Stimulated activated CD4-positive, alpha-beta T cell treated with anti-CD3 and anti-CD28 coated beads, Interleukin-12 subunit alpha, Interleukin-12 subunit beta, amount 100 ng/mL, for 4 hours (primary cell): ENCODE results near the gene ASTN2.

ENCODE experiments used
- DNase-seq: peaks from one replicate; pipeline ENCODE4 v3.0.0-alpha.2; 2020

ASTN2 gene

DNA sequence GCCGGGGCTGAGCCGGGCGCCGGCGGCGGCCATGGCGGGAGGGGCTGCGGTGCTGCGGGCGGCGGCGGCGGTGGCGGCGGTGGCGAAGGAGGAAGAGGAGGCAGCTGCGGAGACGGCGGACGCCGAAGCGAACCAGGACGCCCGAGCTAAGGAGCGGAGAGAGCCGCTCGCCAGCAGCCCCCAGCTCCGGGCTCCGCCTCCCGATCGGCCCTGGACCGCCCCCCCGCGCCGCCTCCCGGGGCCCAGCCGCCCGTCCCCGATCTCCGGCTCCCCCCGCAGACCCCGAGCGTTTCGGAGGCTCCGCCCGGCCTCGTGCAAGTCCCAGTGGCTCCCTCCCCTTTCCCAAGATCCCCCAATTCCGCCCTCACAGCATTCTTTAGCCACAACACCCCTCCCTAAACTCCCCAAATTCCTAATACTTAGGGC is at the start of gene ASTN2:
Gene ASTN2, minus strand, starts transcription at position 152 of the 426 bp plus-strand sequence. Its CDS starts 119 bp downstream, at position 33.
- no peak for DNase-seq

DNA sequence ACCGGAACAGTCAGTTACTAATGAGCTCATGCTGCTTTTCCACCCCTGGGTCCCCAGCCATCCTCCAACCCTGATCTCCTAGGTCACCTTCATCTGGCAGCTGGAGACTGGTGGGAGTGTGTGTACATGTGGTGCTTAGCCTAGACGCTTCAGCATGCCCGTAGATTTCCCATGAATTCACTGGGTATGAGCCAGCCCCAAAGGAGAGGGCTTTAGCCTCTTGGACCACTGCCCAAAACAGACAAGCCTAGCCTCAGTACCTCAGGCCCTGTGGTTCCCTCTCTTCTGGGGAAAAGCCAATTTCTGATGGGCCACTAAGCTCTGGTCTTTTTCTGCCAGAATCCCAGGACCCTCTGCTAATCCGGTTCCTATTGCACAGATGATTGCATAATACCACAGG is 48.0 kb upstream of the ASTN2 start:
- DNase-seq = no peak

- DNase-seq = no peak
These were observed 46.5 kb upstream of the ASTN2 start for GRCh38 chr9:117461386-117461785.

DNA sequence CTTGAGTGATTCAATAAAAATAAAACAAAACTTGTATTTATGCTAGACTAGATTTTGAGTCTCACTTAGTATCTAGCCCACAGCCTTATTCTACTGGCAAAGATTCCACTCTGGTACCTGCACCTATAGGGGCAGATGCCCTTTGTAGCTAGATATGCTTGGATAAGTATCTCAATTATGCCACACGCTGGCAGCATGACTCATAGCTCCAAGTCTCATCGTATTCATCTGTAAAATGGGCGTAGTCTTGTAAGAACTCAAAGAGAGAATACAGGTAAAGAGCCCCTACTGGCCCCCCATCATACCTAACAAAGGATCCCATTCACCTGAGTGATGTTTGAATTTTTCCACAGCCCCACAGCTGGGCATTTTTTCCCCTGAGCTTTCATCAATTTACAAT is 45.9 kb upstream of the ASTN2 start:
- DNase-seq = no peak

DNA sequence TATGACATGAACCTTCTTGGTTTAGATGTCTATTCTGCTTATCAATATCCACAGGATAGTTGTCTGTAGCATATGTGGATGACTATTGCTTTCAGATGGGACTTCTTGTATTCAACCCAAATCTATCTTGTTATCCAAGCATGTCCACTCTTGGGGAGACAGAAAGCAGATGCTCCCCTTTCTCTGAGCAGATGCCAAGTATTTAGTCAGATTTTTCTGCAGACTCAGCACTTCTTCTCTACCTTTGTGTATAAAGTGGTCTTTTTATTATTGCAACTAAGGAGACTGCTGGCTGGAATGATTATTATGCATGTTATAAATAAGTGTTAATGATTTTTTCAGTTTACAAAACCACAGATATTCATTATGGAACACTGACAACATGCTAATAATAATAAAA is 45.1 kb upstream of the ASTN2 start:
- no peak for DNase-seq

DNA sequence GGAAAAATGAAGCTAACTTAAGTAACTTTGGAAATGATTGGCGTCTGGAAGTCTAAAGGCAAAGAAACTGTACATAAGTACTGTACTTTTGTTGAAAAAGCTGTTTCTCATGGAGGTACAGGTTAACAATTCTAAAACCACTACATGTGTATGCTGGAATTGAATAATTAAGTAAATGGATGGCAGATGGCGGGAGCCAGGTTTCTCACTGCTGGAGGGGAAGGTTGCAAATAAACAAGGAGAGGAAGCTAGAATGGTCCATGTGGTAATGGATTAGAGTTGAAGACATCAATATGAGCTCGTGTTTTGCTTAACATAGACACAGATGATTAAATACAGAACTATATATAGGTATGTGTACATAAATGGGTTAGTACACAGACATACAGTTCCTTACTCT is 43.2 kb upstream of the ASTN2 start:
- DNase-seq = no peak

GRCh38 chr9:117454711-117455110 is 39.9 kb upstream of the ASTN2 start:
- no peak for DNase-seq

- DNase-seq = no peak
These were observed 38.9 kb upstream of the ASTN2 start for GRCh38 chr9:117453737-117454136.

DNA sequence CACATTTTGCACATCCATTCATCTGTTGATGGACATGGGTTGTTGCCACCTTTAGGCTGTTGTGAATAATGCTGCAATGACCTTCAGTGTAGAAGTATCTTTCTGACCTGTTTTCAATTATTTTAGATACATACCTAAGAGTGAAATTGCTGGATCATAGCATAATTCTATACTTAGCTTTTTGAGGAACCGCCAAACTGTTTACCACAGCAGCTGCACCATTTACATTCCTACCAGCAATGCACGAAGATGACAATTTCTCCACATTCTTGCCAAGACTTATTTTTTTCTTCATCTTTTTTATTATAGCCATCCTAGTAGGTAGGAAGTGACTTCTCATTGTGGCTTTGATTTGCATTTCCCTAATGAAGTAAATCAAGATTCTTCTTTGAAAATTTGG is 36.5 kb upstream of the ASTN2 start:
- no peak for DNase-seq

- no peak for DNase-seq
These were observed 33.2 kb upstream of the ASTN2 start for GRCh38 chr9:117448066-117448465.

- DNase-seq = no peak
These were observed 30.8 kb upstream of the ASTN2 start for GRCh38 chr9:117445631-117446030.

DNA sequence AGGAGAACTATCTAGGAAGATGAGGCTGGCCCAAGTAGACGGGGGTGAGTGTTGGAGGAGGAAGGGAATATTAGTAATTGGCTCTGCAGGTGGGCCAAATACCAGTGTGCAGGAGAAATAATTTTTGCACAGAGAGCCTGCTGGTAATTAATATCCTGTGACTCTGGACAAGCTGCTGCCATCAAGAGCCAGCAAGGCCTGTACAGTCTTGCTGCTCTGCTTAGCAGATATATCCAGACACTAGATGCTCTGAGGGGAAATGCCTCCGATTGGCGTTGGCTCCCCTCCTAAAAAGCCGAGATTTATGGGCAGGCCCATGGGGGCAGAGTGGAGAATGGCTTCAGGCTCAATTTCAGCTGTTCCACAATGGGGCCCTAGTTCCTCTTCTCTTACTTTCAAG is 29.6 kb upstream of the ASTN2 start:
- DNase-seq = no peak

DNA sequence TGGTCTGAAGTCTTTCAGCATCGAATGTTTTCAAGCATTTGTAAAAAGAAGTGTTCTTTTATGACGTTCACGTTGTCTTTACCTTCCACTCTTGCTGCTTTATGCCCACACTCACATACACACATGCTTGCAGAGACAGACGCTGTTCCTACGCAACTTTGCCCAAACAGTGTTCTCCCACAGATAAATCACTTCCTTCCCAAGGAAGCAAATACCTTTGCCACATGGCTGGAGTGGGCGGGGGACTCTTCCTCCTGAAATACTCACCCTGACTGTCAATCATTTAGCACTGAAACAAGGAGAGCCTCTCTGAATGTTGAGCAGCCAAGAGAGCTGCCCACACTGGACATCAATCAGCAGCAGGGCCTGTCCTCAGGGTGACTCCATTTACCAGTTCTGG is 22.4 kb upstream of the ASTN2 start:
- no peak for DNase-seq

GRCh38 chr9:117435630-117436261 is 20.9 kb upstream of the ASTN2 start:
- DNase-seq = no peak

GRCh38 chr9:117434566-117434965 is 19.7 kb upstream of the ASTN2 start:
- DNase-seq = no peak

GRCh38 chr9:117430813-117431212 is 16.0 kb upstream of the ASTN2 start:
- no peak for DNase-seq

DNA sequence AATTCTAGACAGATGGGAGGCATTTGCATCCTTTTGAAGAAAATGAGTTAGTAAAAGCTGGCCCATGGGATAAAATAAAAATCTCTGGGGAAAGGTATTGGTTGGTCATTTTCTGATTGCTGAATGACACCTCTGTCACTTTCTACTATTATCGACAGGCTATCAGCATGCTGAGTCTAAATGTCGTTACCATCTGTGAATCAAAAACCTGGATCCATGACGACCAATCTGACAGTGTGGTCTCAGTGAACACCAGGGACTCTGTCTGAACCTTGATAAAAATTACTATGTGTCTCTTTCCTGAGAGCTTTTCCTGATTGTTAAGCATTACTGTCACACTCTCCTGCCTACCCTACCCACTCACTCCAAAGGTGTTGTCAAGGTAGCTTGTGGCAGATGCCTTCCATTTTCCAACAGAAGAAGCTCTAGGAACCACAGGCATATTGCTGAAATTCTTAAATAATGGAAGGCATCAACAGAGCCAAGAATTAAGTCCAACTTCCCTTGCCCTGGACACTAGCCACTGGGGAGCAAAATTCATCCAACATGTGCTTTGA is 12.6 kb upstream of the ASTN2 start:
- no peak for DNase-seq

- DNase-seq = no peak
These were observed 10.7 kb upstream of the ASTN2 start for GRCh38 chr9:117425566-117425965.

DNA sequence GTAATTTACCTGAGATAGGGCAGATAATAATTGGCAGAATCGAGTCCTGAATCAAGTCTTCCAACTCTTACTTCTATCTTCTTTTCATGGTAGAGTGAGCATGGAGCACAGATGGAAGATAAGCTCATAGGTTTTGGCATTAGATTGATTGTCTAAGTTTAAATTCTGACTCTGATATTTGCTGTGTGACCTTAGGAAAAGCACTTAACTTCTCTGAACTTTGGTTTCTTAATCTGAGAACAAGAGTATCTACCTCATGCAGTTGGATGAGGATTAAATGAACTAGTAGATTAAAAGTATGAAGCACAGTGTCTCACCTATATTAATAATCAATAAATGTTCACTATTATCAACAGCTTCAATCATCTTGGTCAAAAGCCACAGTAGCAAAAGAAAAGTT is 9.4 kb upstream of the ASTN2 start:
- no peak for DNase-seq

DNA sequence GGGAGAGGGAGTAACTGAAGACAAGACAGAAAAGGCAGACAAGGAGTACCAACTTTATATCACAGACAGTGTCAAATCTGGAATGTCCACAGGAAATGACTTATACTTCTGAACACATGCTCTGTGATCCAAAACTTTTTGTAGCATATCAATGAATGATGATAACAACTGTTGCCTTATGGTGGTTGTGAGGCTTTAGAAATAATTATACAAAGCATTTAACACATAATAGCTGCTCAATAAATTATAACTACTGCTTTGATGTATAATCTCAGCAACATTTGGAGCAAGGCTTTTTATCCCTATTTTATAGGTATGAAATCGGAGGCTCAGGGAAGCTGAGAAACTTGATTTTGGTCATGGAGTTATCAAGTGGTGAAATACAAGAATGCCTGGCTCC is 3.3 kb upstream of the ASTN2 start:
- no peak for DNase-seq

DNA sequence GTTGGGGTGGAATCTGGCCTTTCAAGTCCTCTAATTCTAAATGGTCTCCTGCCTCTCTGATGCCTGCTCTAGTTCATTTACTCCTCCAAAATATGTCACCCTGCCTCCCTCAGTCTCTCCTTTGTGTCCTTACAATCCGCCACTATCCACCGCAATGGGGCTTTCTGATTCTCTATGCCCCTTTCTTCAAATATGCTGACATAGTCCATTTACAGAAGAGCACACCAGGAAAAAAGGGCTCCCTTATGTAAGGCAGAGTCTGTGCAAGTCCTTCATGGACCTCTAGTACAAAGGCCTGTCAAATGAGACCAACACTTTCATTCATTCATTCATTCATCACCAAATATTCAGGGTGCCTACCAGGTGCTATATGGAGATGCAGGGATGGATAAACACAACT is 2.0 kb upstream of the ASTN2 start:
- DNase-seq = no peak

DNA sequence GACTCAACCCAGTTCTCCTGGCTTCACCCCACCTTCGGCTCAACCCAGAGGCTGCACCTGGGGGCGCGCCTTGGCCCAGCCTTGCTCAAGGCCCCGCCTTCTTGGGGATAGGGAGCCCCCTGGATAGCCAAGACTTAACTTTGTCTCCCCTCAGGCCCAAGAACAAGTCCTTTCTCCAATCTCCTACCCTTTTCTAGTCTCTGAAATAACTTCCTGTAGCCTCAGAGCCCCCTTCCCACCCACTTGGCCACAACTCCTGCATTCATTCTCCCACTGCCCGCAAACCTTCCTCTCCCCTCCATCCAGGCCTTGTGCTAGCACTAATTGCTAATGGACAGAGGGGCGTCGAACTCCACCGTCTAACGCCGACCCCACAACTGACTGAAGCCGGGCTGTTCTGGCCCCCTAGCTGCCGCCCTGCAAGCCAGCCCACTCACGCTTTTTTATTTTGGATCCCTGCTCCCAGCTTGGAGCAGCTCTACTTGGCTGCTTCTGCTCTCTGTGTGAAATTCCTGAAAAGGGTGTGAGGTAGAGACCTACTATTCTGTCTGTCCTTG is 579 bp upstream of the ASTN2 start:
- DNase-seq = no peak

GRCh38 chr9:117414220-117414905 is 494 bp downstream of the ASTN2 start:
- DNase-seq = no peak
